Panc1 (cell line): ENCODE results near the gene MAP1S. TPM values are rescaled to one million over a fixed set of nuclear protein-coding genes. Genes with fewer than 3 reads are reported as not detected.

Experiments
- ATAC-seq: fragments of 200-7000 bp; cut with Tn5 transposase; 2 replicates; pipeline ENCODE4 v1.9.1; 2020; ENCODE audit warnings: mild to moderate bottlenecking, moderate library complexity
- BruUV-seq: library from RNA; stranded (reverse); fragments of 400-500 nt; replicated peaks from 2 replicates; lab custom pipeline; 2021; lab: Mats Ljungman, UMichigan
- CTCF ChIA-PET: fragments of 300-600 bp; sonication (Branson Sonifier 250); formaldehyde crosslinking; loops from one replicate; lab custom pipeline; 2022; ENCODE audit warnings: antibody characterized with exemption; lab: Charles Lee
- POLR2A ChIA-PET: fragments of 300-600 bp; sonication (Branson Sonifier 250); formaldehyde crosslinking; loops from one replicate; lab custom pipeline; 2022; ENCODE audit warnings: antibody characterized with exemption; lab: Charles Lee
- DNase-seq: peaks from one replicate; pipeline ENCODE4 v3.0.0-alpha.2; 2010; ENCODE audit warnings: low read depth, low spot score
- H3K27ac ChIP-seq: 2 replicates; pipeline ENCODE4 v1.5.1; 2011; ENCODE audit warnings: mild to moderate bottlenecking, low read length, inconsistent platforms
- H3K27me3 ChIP-seq: fragments of 200-500 bp; sonication (Bioruptor generic); 2 replicates; pipeline ENCODE4 v1.6.0; 2014; ENCODE audit warnings: low read length, inconsistent platforms; ENCODE audit not compliant: control insufficient read depth, insufficient read depth
- H3K36me3 ChIP-seq: fragments of 200-500 bp; sonication (Bioruptor generic); 2 replicates; pipeline ENCODE4 v1.5.1; 2014; ENCODE audit warnings: inconsistent platforms, mild to moderate bottlenecking, low read length, moderate library complexity; ENCODE audit not compliant: control insufficient read depth, insufficient read depth
- H3K4me1 ChIP-seq: 2 replicates; pipeline ENCODE4 v1.5.1; 2011; ENCODE audit warnings: inconsistent platforms, mild to moderate bottlenecking, low read length, moderate library complexity; ENCODE audit not compliant: control insufficient read depth, insufficient read depth
- H3K4me3 ChIP-seq, 2 experiments: 2 replicates each; pipeline ENCODE4 v1.5.1; 2011 to 2012; ENCODE audit warnings: low read depth in 2 of 2, low read length in 2 of 2, mild to moderate bottlenecking in 2 of 2, inconsistent platforms in 1 of 2, moderate library complexity in 1 of 2
- H3K9me3 ChIP-seq: fragments of 200-500 bp; sonication (Bioruptor generic); 2 replicates; pipeline ENCODE4 v1.5.1; 2014; ENCODE audit warnings: low read depth, mild to moderate bottlenecking, inconsistent platforms, low read length, moderate library complexity; ENCODE audit not compliant: control insufficient read depth, insufficient read depth
- POLR2AphosphoS5 ChIP-seq: IDR thresholded peaks from 2 replicates; pipeline ENCODE4 v1.6.1; 2012; ENCODE audit warnings: mild to moderate bottlenecking, low read depth, low read length, moderate library complexity
- SIN3A ChIP-seq: IDR thresholded peaks from 2 replicates; pipeline ENCODE4 v1.6.1; 2012; ENCODE audit warnings: low read depth, mild to moderate bottlenecking, low read length, moderate library complexity, borderline replicate concordance; ENCODE audit not compliant: insufficient read depth
- TCF7L2 ChIP-seq: IDR thresholded peaks from 2 replicates; pipeline ENCODE4 v1.6.1; 2011; ENCODE audit warnings: mild to moderate bottlenecking, low read depth, low read length, inconsistent platforms
- in situ Hi-C: cut with HindIII; loops from 2 replicates; pipeline ENCODE4 v1.10.0; 2016; ENCODE audit warnings: low sequenced_read_pairs, low pct_unique_long_range_greater_than_20kb
- intact Hi-C: fragments of 100-400 bp; cut with micrococcal nuclease; formaldehyde crosslinking; loops from one replicate; pipeline ENCODE4 v1.10.0; 2022; ENCODE audit not compliant: unreplicated experiment
- total RNA-seq: library from RNA; stranded (reverse); gene quantifications from one replicate; pipeline ENCODE4 v1.2.1, GENCODE V29; 2021; ENCODE audit not compliant: unreplicated experiment
- TF ChIP-seq, protein P1 (sequence below), 2 experiments: IDR thresholded peaks; 2 replicates each; pipeline ENCODE4 v1.6.1; 2011 to 2012; ENCODE audit warnings: low read depth in 2 of 2, control low read depth in 1 of 2, low read length in 1 of 2, mild to moderate bottlenecking in 1 of 2, moderate library complexity in 1 of 2; ENCODE audit not compliant: insufficient read depth in 1 of 2
- TF ChIP-seq, protein P2 (sequence below): fragments of 450-650 bp; IDR thresholded peaks from 2 replicates; pipeline ENCODE4 v1.5.1; 2017; ENCODE audit warnings: mild to moderate bottlenecking

MAP1S gene
- total RNA-seq, 1 experiment from 2014 or later, result 56.6 TPM

DNA sequence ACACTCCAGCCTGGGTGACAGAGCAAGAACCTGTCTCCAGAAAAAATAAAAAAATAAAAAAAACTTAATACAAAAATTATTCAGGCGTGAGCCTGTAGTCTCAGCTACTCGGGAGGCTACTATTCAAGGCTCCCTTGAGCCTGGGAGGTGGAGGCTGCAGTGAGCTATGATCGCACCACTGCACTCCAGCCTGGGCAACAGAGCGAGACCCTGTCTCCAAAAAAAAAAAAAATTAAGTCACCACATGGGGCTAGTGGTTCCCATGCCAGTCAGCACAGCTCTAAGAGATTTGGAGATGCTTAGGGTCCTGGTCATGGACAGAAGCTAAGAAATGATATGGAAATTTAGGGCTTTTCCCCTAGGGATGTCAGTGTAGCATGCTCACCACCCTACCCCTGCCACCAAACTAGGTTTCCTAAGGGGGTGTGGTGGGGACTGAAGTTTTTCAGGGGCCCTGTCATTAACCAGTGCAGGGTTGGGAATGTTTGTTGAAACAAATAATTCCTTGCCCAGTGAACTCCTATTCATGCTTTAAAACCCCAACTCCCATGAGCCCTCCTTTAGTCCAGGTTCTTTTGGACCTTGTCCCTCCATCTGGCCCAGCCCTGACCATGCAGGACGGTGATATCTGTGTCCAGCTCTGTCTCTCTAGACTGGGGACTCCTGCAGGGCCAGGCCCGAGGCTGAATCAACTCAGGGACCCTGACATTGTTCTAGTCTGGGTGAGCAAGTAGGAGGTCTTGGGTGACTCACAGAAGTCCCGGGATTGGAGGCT is 33.8 kb downstream of the MAP1S start:
- no peak overlapping the region for H3K27ac ChIP-seq
- no peaks in the 10 kb centered on the region for H3K36me3 ChIP-seq
- CTCF ChIA-PET, result interaction anchor here (0.7 kb wide), 1 partner anchor 27 kb away, joined by 10 read pairs; no protein-coding TSS in a partner anchor
- DNase-seq, result no peak
- H3K4me3 ChIP-seq, result no peak overlapping the region
- H3K4me1 ChIP-seq, result peaks cover 8% of the 10 kb centered on the region
- no peaks in the 10 kb centered on the region for H3K9me3 ChIP-seq
- BruUV-seq, result no TSS peak
- no peak for ATAC-seq
- in situ Hi-C loops, result no loop called here
- TF ChIP-seq, protein P1, sequence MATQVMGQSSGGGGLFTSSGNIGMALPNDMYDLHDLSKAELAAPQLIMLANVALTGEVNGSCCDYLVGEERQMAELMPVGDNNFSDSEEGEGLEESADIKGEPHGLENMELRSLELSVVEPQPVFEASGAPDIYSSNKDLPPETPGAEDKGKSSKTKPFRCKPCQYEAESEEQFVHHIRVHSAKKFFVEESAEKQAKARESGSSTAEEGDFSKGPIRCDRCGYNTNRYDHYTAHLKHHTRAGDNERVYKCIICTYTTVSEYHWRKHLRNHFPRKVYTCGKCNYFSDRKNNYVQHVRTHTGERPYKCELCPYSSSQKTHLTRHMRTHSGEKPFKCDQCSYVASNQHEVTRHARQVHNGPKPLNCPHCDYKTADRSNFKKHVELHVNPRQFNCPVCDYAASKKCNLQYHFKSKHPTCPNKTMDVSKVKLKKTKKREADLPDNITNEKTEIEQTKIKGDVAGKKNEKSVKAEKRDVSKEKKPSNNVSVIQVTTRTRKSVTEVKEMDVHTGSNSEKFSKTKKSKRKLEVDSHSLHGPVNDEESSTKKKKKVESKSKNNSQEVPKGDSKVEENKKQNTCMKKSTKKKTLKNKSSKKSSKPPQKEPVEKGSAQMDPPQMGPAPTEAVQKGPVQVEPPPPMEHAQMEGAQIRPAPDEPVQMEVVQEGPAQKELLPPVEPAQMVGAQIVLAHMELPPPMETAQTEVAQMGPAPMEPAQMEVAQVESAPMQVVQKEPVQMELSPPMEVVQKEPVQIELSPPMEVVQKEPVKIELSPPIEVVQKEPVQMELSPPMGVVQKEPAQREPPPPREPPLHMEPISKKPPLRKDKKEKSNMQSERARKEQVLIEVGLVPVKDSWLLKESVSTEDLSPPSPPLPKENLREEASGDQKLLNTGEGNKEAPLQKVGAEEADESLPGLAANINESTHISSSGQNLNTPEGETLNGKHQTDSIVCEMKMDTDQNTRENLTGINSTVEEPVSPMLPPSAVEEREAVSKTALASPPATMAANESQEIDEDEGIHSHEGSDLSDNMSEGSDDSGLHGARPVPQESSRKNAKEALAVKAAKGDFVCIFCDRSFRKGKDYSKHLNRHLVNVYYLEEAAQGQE (IDR thresholded peaks at IDR 0.05; ENCODE audit: insufficient read depth in 1 of 2, low read depth in 2 of 2, low read length in 1 of 2), result no peak
- TF ChIP-seq SIN3A (no peak), TCF7L2 (no peak), POLR2AphosphoS5 (no peak)
- TF ChIP-seq, protein P2, sequence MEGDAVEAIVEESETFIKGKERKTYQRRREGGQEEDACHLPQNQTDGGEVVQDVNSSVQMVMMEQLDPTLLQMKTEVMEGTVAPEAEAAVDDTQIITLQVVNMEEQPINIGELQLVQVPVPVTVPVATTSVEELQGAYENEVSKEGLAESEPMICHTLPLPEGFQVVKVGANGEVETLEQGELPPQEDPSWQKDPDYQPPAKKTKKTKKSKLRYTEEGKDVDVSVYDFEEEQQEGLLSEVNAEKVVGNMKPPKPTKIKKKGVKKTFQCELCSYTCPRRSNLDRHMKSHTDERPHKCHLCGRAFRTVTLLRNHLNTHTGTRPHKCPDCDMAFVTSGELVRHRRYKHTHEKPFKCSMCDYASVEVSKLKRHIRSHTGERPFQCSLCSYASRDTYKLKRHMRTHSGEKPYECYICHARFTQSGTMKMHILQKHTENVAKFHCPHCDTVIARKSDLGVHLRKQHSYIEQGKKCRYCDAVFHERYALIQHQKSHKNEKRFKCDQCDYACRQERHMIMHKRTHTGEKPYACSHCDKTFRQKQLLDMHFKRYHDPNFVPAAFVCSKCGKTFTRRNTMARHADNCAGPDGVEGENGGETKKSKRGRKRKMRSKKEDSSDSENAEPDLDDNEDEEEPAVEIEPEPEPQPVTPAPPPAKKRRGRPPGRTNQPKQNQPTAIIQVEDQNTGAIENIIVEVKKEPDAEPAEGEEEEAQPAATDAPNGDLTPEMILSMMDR, result no peak
- no peaks in the 10 kb centered on the region for H3K27me3 ChIP-seq
- intact Hi-C loops, result no loop called here
- POLR2A ChIA-PET, result no interaction called here

DNA sequence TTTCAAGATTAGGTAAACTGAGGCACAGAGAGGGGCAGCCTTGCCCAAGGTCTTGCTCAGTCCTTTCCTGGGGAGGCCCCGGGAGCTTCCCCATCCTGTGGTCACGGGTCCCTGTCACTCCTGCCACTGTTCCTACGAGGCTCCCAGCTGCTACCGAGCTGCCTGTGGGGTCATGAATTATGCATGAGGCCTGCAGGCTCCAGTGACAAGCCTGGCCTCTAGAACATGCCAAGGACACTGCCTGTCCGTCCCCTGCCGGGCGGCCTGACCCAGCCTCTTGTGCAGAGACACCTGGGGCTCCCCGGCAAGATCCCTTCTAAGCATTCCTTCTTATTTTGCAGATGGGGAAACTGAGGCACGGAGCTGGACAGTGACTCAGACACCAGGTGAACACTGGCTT is 34.7 kb downstream of the MAP1S start:
- intact Hi-C loops, result no loop called here
- peaks cover 8% of the 10 kb centered on the region for H3K4me1 ChIP-seq
- BruUV-seq, result no TSS peak
- no peaks in the 10 kb centered on the region for H3K27me3 ChIP-seq
- no peak for DNase-seq
- H3K4me3 ChIP-seq, result no peak overlapping the region
- in situ Hi-C loops, result no loop called here
- POLR2A ChIA-PET, result no interaction called here
- ATAC-seq, result no peak
- no peaks in the 10 kb centered on the region for H3K9me3 ChIP-seq
- no peak overlapping the region for H3K27ac ChIP-seq
- CTCF ChIA-PET, result interaction anchor here (0.9 kb wide), 1 partner anchor 13 kb away, joined by 3 read pairs; no protein-coding TSS in a partner anchor
- no peaks in the 10 kb centered on the region for H3K36me3 ChIP-seq
- TF ChIP-seq, protein P2, result no peak
- TF ChIP-seq, protein P1 (IDR thresholded peaks at IDR 0.05; ENCODE audit: insufficient read depth in 1 of 2, low read depth in 2 of 2, low read length in 1 of 2), result no peak
- TF ChIP-seq TCF7L2, result no peak
- TF ChIP-seq SIN3A, result no peak
- no peak for TF ChIP-seq POLR2AphosphoS5
